Calu3 (cell line): ENCODE data around the gene HADHB. TPM values are rescaled to one million over a fixed set of nuclear protein-coding genes. Genes with fewer than 3 reads are reported as not detected.
A peak's percentile ranks its signal among the peaks of the same experiment; 100 is the strongest.

Source experiments
- BruUV-seq: library from RNA; stranded (reverse); fragments of 400-500 nt; replicated peaks from 2 replicates; lab custom pipeline; 2021; lab: Mats Ljungman, UMichigan
- CTCF ChIA-PET: fragments of 300-600 bp; sonication (Branson Sonifier 250); formaldehyde crosslinking; loops from one replicate; lab custom pipeline; 2022; ENCODE audit warnings: antibody characterized with exemption; lab: Charles Lee
- DNase-seq: peaks from one replicate; pipeline ENCODE4 v3.0.0; 2022
- H3K27ac Mint-ChIP-seq: one replicate; pipeline ENCODE4 v1.8.0; 2022; ENCODE audit warnings: mixed read lengths; ENCODE audit not compliant: unreplicated experiment
- H3K27me3 Mint-ChIP-seq: one replicate; pipeline ENCODE4 v1.8.0; 2022; ENCODE audit warnings: mixed read lengths; ENCODE audit not compliant: unreplicated experiment
- H3K36me3 Mint-ChIP-seq: one replicate; pipeline ENCODE4 v1.8.0; 2022; ENCODE audit warnings: mild to moderate bottlenecking, moderate library complexity, mixed read lengths; ENCODE audit not compliant: insufficient read depth, unreplicated experiment
- H3K4me1 Mint-ChIP-seq: one replicate; pipeline ENCODE4 v1.8.0; 2022; ENCODE audit warnings: mild to moderate bottlenecking, low read depth, mixed read lengths; ENCODE audit not compliant: unreplicated experiment
- H3K4me3 Mint-ChIP-seq: one replicate; pipeline ENCODE4 v1.8.0; 2022; ENCODE audit warnings: mild to moderate bottlenecking, low read depth, moderate library complexity, mixed read lengths; ENCODE audit not compliant: unreplicated experiment
- H3K9me3 Mint-ChIP-seq: one replicate; pipeline ENCODE4 v1.8.0; 2022; ENCODE audit warnings: low read depth, mixed read lengths; ENCODE audit not compliant: unreplicated experiment
- CTCF ChIP-seq: fragments of 200-600 bp; IDR thresholded peaks from one replicate; pipeline ENCODE4 v1.8.0; 2022; ENCODE audit warnings: antibody characterized with exemption; ENCODE audit not compliant: unreplicated experiment
- intact Hi-C: fragments of 100-400 bp; cut with micrococcal nuclease; formaldehyde crosslinking; loops from one replicate; pipeline ENCODE4 v1.10.0; 2022; ENCODE audit not compliant: unreplicated experiment
- total RNA-seq: library from RNA; stranded (reverse); gene quantifications from 2 replicates; pipeline ENCODE4 v1.2.3, GENCODE V29; 2022

Gene HADHB
- total RNA-seq, 1 experiment from 2014 or later = 84.4 TPM

- Mint-ChIP-seq H3K36me3 (peaks cover 30% of the 10 kb centered on the region), H3K27ac (no peak overlapping the region), H3K4me1 (no peaks in the 10 kb centered on the region), H3K9me3 (no peaks in the 10 kb centered on the region), H3K27me3 (no peaks in the 10 kb centered on the region), H3K4me3 (no peak overlapping the region)
- intact Hi-C loops = no loop called here
- no peak for TF ChIP-seq CTCF
- no peak for DNase-seq
- no TSS peak for BruUV-seq
- CTCF ChIA-PET = no interaction called here
Observed at GRCh38 chr2:26197516-26197915, 47.2 kb upstream of the HADHB start.

- TSS peak; percentile 9 for BruUV-seq
- H3K27me3 Mint-ChIP-seq = no peaks in the 10 kb centered on the region
- intact Hi-C loops = no loop called here
- peaks cover 39% of the 10 kb centered on the region for H3K36me3 Mint-ChIP-seq
- H3K4me3 Mint-ChIP-seq = no peak overlapping the region
- CTCF ChIA-PET = no interaction called here
- TF ChIP-seq CTCF = no peak
- no peak for DNase-seq
- H3K4me1 Mint-ChIP-seq = no peaks in the 10 kb centered on the region
- H3K27ac Mint-ChIP-seq = no peak overlapping the region
- no peaks in the 10 kb centered on the region for H3K9me3 Mint-ChIP-seq
Observed at GRCh38 chr2:26202981-26203490, 41.7 kb upstream of the HADHB start.

GRCh38 chr2:26203906-26204305 is 40.8 kb upstream of the HADHB start:
- H3K27ac Mint-ChIP-seq = no peak overlapping the region
- H3K4me1 Mint-ChIP-seq = no peaks in the 10 kb centered on the region
- TF ChIP-seq CTCF = no peak
- H3K4me3 Mint-ChIP-seq = no peak overlapping the region
- CTCF ChIA-PET = no interaction called here
- no peak for DNase-seq
- H3K9me3 Mint-ChIP-seq = no peaks in the 10 kb centered on the region
- intact Hi-C loops = no loop called here
- no TSS peak for BruUV-seq
- no peaks in the 10 kb centered on the region for H3K27me3 Mint-ChIP-seq
- peaks cover 33% of the 10 kb centered on the region for H3K36me3 Mint-ChIP-seq

GRCh38 chr2:26212011-26212410 is 32.7 kb upstream of the HADHB start:
- CTCF ChIA-PET = interaction anchor here (0.6 kb wide), 1 partner anchor 164 kb away, joined by 3 read pairs; no protein-coding TSS in a partner anchor
- Mint-ChIP-seq H3K27ac (no peak overlapping the region), H3K36me3 (peaks cover 34% of the 10 kb centered on the region), H3K4me1 (no peaks in the 10 kb centered on the region), H3K4me3 (no peak overlapping the region), H3K9me3 (peaks cover 4% of the 10 kb centered on the region), H3K27me3 (no peaks in the 10 kb centered on the region)
- no peak for TF ChIP-seq CTCF
- no TSS peak for BruUV-seq
- intact Hi-C loops = no loop called here
- no peak for DNase-seq
